HG02759 (cell line): Measurements from ENCODE around the gene HOXD11.
A peak's percentile ranks its signal among the peaks of the same experiment; 100 is the strongest.

ENCODE experiments used
- ATAC-seq: cut with Tn5 transposase; IDR thresholded peaks from one replicate; pipeline ENCODE4 v1.9.1; 2021; ENCODE audit warnings: mild to moderate bottlenecking, moderate library complexity; ENCODE audit not compliant: unreplicated experiment

Gene HOXD11

GRCh38 chr2:176093145-176093897 lies 13.8 kb upstream of the HOXD11 start:
- no peak for ATAC-seq

GRCh38 chr2:176093898-176094249 lies 13.2 kb upstream of the HOXD11 start:
- no peak for ATAC-seq

- no peak for ATAC-seq
These were observed 12.7 kb upstream of the HOXD11 start for GRCh38 chr2:176094349-176094748.

- no peak for ATAC-seq
These were observed 11.7 kb upstream of the HOXD11 start for GRCh38 chr2:176095421-176095820.

GRCh38 chr2:176096243-176096985 lies 10.7 kb upstream of the HOXD11 start:
- no peak for ATAC-seq

GRCh38 chr2:176096986-176097819 lies 9.9 kb upstream of the HOXD11 start:
- peak; percentile 91 for ATAC-seq

GRCh38 chr2:176097820-176098365 lies 9.2 kb upstream of the HOXD11 start:
- ATAC-seq, result no peak

- ATAC-seq, result no peak
These were observed 8.5 kb upstream of the HOXD11 start for GRCh38 chr2:176098366-176099158.

- no peak for ATAC-seq
These were observed 7.8 kb upstream of the HOXD11 start for GRCh38 chr2:176099159-176099727.

GRCh38 chr2:176099728-176100546 lies 7.1 kb upstream of the HOXD11 start, which contains the start of gene HOXD12:
Gene HOXD12 (plus strand): TSS chr2:176099795. CDS start chr2:176099802, 7 bp downstream.
- ATAC-seq, result no peak

- no peak for ATAC-seq
These were observed 6.4 kb upstream of the HOXD11 start for GRCh38 chr2:176100547-176101140.

- ATAC-seq, result no peak
These were observed 5.8 kb upstream of the HOXD11 start for GRCh38 chr2:176101216-176101830.

- ATAC-seq, result no peak
These were observed 5.2 kb upstream of the HOXD11 start for GRCh38 chr2:176101842-176102241.

GRCh38 chr2:176102309-176102866 lies 4.7 kb upstream of the HOXD11 start:
- ATAC-seq, result no peak

GRCh38 chr2:176103194-176103593 lies 3.9 kb upstream of the HOXD11 start:
- no peak for ATAC-seq

- no peak for ATAC-seq
These were observed 3.3 kb upstream of the HOXD11 start for GRCh38 chr2:176103742-176104315.

- ATAC-seq, result no peak
These were observed 2.6 kb upstream of the HOXD11 start for GRCh38 chr2:176104316-176105077.
